GM10266 (cell line): ENCODE measurements around the gene MYO1E.

Experiments used
- DNase-seq: peaks from one replicate; pipeline ENCODE4 v3.0.0; 2012; ENCODE audit errors: extremely low spot score
- CTCF ChIP-seq: IDR thresholded peaks from 2 replicates; pipeline ENCODE4 v1.5.1; 2012; ENCODE audit warnings: mild to moderate bottlenecking, low read depth; ENCODE audit not compliant: control insufficient read depth, insufficient read depth; ENCODE audit errors: missing control alignments

MYO1E gene

GRCh38 chr15:59206623-59207183 is 166.0 kb downstream of the MYO1E start, which contains the start of gene LDHAL6B:
TSS of gene LDHAL6B (plus strand) at chr15:59206843. CDS start at chr15:59206941, 98 bp downstream.
- DNase-seq = no peak
- TF ChIP-seq CTCF = no peak

- peak; percentile 23 for DNase-seq
- no peak for TF ChIP-seq CTCF
These were observed 166.6 kb downstream of the MYO1E start for GRCh38 chr15:59205839-59206622.

- no peak for TF ChIP-seq CTCF
- DNase-seq = no peak
These were observed 169.0 kb downstream of the MYO1E start for GRCh38 chr15:59203657-59204056.

GRCh38 chr15:59203008-59203407 is 169.7 kb downstream of the MYO1E start:
- TF ChIP-seq CTCF = no peak
- no peak for DNase-seq

- DNase-seq = no peak
- TF ChIP-seq CTCF = no peak
These were observed 172.1 kb downstream of the MYO1E start for GRCh38 chr15:59200560-59200959.

GRCh38 chr15:59199626-59200465 is 172.8 kb downstream of the MYO1E start:
- no peak for TF ChIP-seq CTCF
- DNase-seq = no peak
